Gastrocnemius medialis (tissue), 4 donors: ENCODE data around the gene TDRD15.
"Not testable (repeated sequence)": the region's sequence is repeated elsewhere in the genome, so short reads cannot be mapped to it uniquely, and the experiment has no call there.

Experiments used
- CTCF ChIP-seq, 5 experiments: fragments of 450-650 bp in 3 of 5; fragments of 200-600 bp in 2 of 5; sonication (generic) in 2 of 5; IDR thresholded peaks in 4 of 5; conservative IDR thresholded peaks in 1 of 5; 1 replicate in 4 of 5; 2 replicates in 1 of 5; pipeline ENCODE4 v1.5.1; 2016 to 2019; ENCODE audit warnings: antibody characterized with exemption in 5 of 5, mild to moderate bottlenecking in 3 of 5, moderate library complexity in 3 of 5
- POLR2A ChIP-seq, 2 donors: fragments of 450-650 bp; IDR thresholded peaks; one replicate each; pipeline ENCODE4 v1.6.1; 2017; ENCODE audit warnings: antibody characterized with exemption in 2 of 2, mild to moderate bottlenecking in 2 of 2, moderate library complexity in 2 of 2

GRCh38 chr2:21101514-21102155 is 22.1 kb upstream of the TDRD15 start:
- TF ChIP-seq POLR2A (IDR thresholded peaks at IDR 0.05); CTCF (IDR thresholded peaks at IDR 0.05 in 4 of 5, conservative IDR thresholded peaks at IDR 0.05 in 1 of 5): not testable (repeated sequence)
